HepG2 (cell line): ENCODE measurements around the gene C19orf73. TPM values are rescaled to one million over a fixed set of nuclear protein-coding genes. Genes with fewer than 3 reads are reported as not detected.

ENCODE experiments used
- BCL6 ChIP-seq: IDR thresholded peaks from 2 replicates; pipeline ENCODE4 v1.6.1; 2016; ENCODE audit warnings: missing genetic modification reagents, missing compliant biosample characterization
- CCDC6 ChIP-seq: sonication (generic); formaldehyde crosslinking; IDR thresholded peaks from 2 replicates; pipeline ENCODE4 v1.8.1; 2022; ENCODE audit warnings: mild to moderate bottlenecking, missing genetic modification reagents, moderate library complexity
- ELF4 ChIP-seq: sonication (generic); formaldehyde crosslinking; IDR thresholded peaks from 2 replicates; pipeline ENCODE4 v1.5.0; 2020; ENCODE audit warnings: missing genetic modification reagents, mild to moderate bottlenecking, moderate library complexity, borderline replicate concordance
- GLI4 ChIP-seq: sonication (generic); formaldehyde crosslinking; IDR thresholded peaks from 2 replicates; pipeline ENCODE4 v1.5.1; 2020; ENCODE audit warnings: missing genetic modification reagents, mild to moderate bottlenecking, moderate library complexity, borderline replicate concordance
- KMT2A ChIP-seq: sonication (generic); formaldehyde crosslinking; IDR thresholded peaks from 2 replicates; pipeline ENCODE4 v1.4.0; 2020; ENCODE audit warnings: missing genetic modification reagents
- MED8 ChIP-seq: sonication (generic); formaldehyde crosslinking; IDR thresholded peaks from 2 replicates; pipeline ENCODE4 v1.8.1; 2023; ENCODE audit warnings: mild to moderate bottlenecking, missing genetic modification reagents; ENCODE audit not compliant: insufficient replicate concordance
- MTF2 ChIP-seq: sonication (generic); formaldehyde crosslinking; IDR thresholded peaks from 2 replicates; pipeline ENCODE4 v1.5.0; 2020; ENCODE audit warnings: missing genetic modification reagents, borderline replicate concordance
- NFKB2 ChIP-seq: sonication (generic); formaldehyde crosslinking; IDR thresholded peaks from 2 replicates; pipeline ENCODE4 v1.4.0; 2020; ENCODE audit warnings: missing genetic modification reagents, borderline replicate concordance
- PHF5A ChIP-seq: IDR thresholded peaks from one replicate; pipeline ENCODE4 v1.6.1; 2018; ENCODE audit warnings: low read depth, missing genetic modification reagents; ENCODE audit not compliant: unreplicated experiment
- SKI ChIP-seq: fragments of 450-650 bp; IDR thresholded peaks from one replicate; pipeline ENCODE4 v1.6.1; 2018; ENCODE audit warnings: mild to moderate bottlenecking; ENCODE audit not compliant: partially characterized antibody
- SMARCE1 ChIP-seq: fragments of 450-650 bp; IDR thresholded peaks from 2 replicates; pipeline ENCODE4 v1.6.1; 2017; ENCODE audit warnings: borderline replicate concordance
- U2AF1 ChIP-seq: fragments of 200-400 bp; formaldehyde crosslinking; optimal IDR thresholded peaks from 2 replicates; pipeline ENCODE3; 2017; ENCODE audit warnings: mild to moderate bottlenecking, low read depth, low read length
- ZBTB3 ChIP-seq: sonication (generic); formaldehyde crosslinking; IDR thresholded peaks from 2 replicates; pipeline ENCODE4 v1.4.0; 2020; ENCODE audit warnings: low read depth, mild to moderate bottlenecking, moderate library complexity, missing genetic modification reagents, borderline replicate concordance
- ZBTB38 ChIP-seq: sonication (generic); formaldehyde crosslinking; IDR thresholded peaks from 2 replicates; pipeline ENCODE4 v1.5.1; 2020; ENCODE audit warnings: mild to moderate bottlenecking, missing genetic modification reagents
- ZBTB43 ChIP-seq: sonication (generic); formaldehyde crosslinking; conservative IDR thresholded peaks from 2 replicates; pipeline ENCODE4 v1.4.0; 2020; ENCODE audit warnings: missing genetic modification reagents
- ZMYM2 ChIP-seq: sonication (generic); formaldehyde crosslinking; IDR thresholded peaks from 2 replicates; pipeline ENCODE4 v1.8.0; 2022; ENCODE audit warnings: mild to moderate bottlenecking, missing genetic modification reagents
- ZMYM3 ChIP-seq: sonication (generic); formaldehyde crosslinking; IDR thresholded peaks from 2 replicates; pipeline ENCODE4 v1.5.1; 2020; ENCODE audit warnings: mild to moderate bottlenecking, missing genetic modification reagents
- ZNF207 ChIP-seq: fragments of 450-650 bp; IDR thresholded peaks from 2 replicates; pipeline ENCODE4 v1.6.1; 2016; ENCODE audit warnings: antibody characterized with exemption, borderline replicate concordance
- ZNF24 ChIP-seq: fragments of 450-650 bp; IDR thresholded peaks from 2 replicates; pipeline ENCODE4 v1.6.1; 2017; ENCODE audit warnings: antibody characterized with exemption, mild to moderate bottlenecking
- ZNF543 ChIP-seq: sonication (generic); formaldehyde crosslinking; IDR thresholded peaks from 2 replicates; pipeline ENCODE4 v1.4.0; 2020; ENCODE audit warnings: mild to moderate bottlenecking, missing genetic modification reagents
- ZNF576 ChIP-seq: sonication (generic); formaldehyde crosslinking; IDR thresholded peaks from 2 replicates; pipeline ENCODE4 v1.4.0; 2020; ENCODE audit warnings: mild to moderate bottlenecking, missing genetic modification reagents
- ZNF639 ChIP-seq: conservative IDR thresholded peaks from 2 replicates; pipeline ENCODE4 v1.6.1; 2018; ENCODE audit warnings: missing genetic modification reagents
- ZNF644 ChIP-seq: IDR thresholded peaks from 2 replicates; pipeline ENCODE4 v1.6.1; 2016; ENCODE audit warnings: low read depth
- ZNF83 ChIP-seq: sonication (generic); formaldehyde crosslinking; IDR thresholded peaks from 2 replicates; pipeline ENCODE4 v1.4.0; 2020; ENCODE audit warnings: missing genetic modification reagents, mild to moderate bottlenecking, borderline replicate concordance
- ZNF850 ChIP-seq: sonication (generic); formaldehyde crosslinking; conservative IDR thresholded peaks from 2 replicates; pipeline ENCODE4 v1.9.0; 2021; ENCODE audit warnings: mild to moderate bottlenecking, missing genetic modification reagents
- ZSCAN30 ChIP-seq: sonication (generic); formaldehyde crosslinking; IDR thresholded peaks from 2 replicates; pipeline ENCODE4 v1.5.0; 2020; ENCODE audit warnings: mild to moderate bottlenecking, missing genetic modification reagents
- ZSCAN5A ChIP-seq: sonication (generic); formaldehyde crosslinking; IDR thresholded peaks from 2 replicates; pipeline ENCODE4 v1.8.0; 2022; ENCODE audit warnings: mild to moderate bottlenecking, missing genetic modification reagents, borderline replicate concordance
- polyA plus RNA-seq, 8 experiments: library from polyadenylated mRNA; depleted of rRNA in 3 of 8; stranded (reverse) in 7 of 8; unstranded in 1 of 8; fragments of >200 nt; fragmentation: Illumina TruSeq in 4 of 8; extraction: Trizol in 4 of 8; gene quantifications; 2 replicates each; pipeline versions ENCODE4 v1.2.1 to v1.2.3, GENCODE V29; 2011 to 2016; ENCODE audit warnings: low read depth in 4 of 8, missing spikeins in 1 of 8, mixed read lengths in 1 of 8; ENCODE audit not compliant: insufficient read depth in 1 of 8
- total RNA-seq, 5 experiments: library from RNA; depleted of rRNA; stranded (reverse); fragments of >200 nt; fragmentation: Illumina TruSeq; extraction: Trizol; gene quantifications; 2 replicates each; pipeline ENCODE4 v1.2.3, GENCODE V29; 2016; ENCODE audit warnings: low read depth in 1 of 5

C19orf73 gene
- total and polyA plus RNA-seq, 2 of the 13 experiments (the other 11 are each of a cell fraction or from before 2014, with no cell fraction given), result 1.4 to 1.5 TPM

- peak; percentile 22; the same call in 1 of the 2 replicates for TF ChIP-seq ZMYM3 (CRISPR knock-in tag)
- TF ChIP-seq ZNF639 (CRISPR knock-in tag), result 0 out of 2 replicates have a peak, but pooled peaks have one; percentile 64
- no peak for TF ChIP-seq U2AF1
- no peak for TF ChIP-seq ZNF850 (CRISPR knock-in tag)
- TF ChIP-seq ZNF24, result no peak
- no peak for TF ChIP-seq MED8 (CRISPR knock-in tag)
- no peak for TF ChIP-seq ELF4 (CRISPR knock-in tag)
- TF ChIP-seq ZNF83, result 0 out of 2 replicates have a peak, but pooled peaks have one; percentile 35
- TF ChIP-seq CCDC6 (CRISPR knock-in tag), result no peak
- peak; percentile 82; the same call in 1 of the 2 replicates for TF ChIP-seq ZBTB38 (CRISPR knock-in tag)
- no peak for TF ChIP-seq SMARCE1
- TF ChIP-seq ZSCAN30 (CRISPR knock-in tag), result no peak
- TF ChIP-seq KMT2A, result peak; percentile 61; the same call in 1 of the 2 replicates
- no peak for TF ChIP-seq ZNF644
- TF ChIP-seq ZSCAN5A, result no peak
- peak; percentile 48; the same call in 1 of the 2 replicates for TF ChIP-seq BCL6 (CRISPR knock-in tag)
- TF ChIP-seq NFKB2, result peak; percentile 83; the same call in 1 of the 2 replicates
- TF ChIP-seq ZNF543 (CRISPR knock-in tag), result 0 out of 2 replicates have a peak, but pooled peaks have one; percentile 16
- no peak for TF ChIP-seq ZBTB3
- TF ChIP-seq GLI4, result no peak
- no peak for TF ChIP-seq PHF5A
- peak; percentile 78 for TF ChIP-seq ZBTB43 (CRISPR knock-in tag)
- no peak for TF ChIP-seq ZMYM2 (CRISPR knock-in tag)
- no peak for TF ChIP-seq MTF2
- TF ChIP-seq ZNF576 (CRISPR knock-in tag), result no peak
- no peak for TF ChIP-seq ZNF207
- no peak for TF ChIP-seq SKI
Observed at GRCh38 chr19:49119411-49120324, 725 bp upstream of the C19orf73 start, which contains the start of gene PPFIA3 (continued).
